GM21423 (cell line): ENCODE results near the gene OPCML.

Source experiments
- ATAC-seq: cut with Tn5 transposase; IDR thresholded peaks from one replicate; pipeline ENCODE4 v1.9.1; 2021; ENCODE audit warnings: mild to moderate bottlenecking, moderate library complexity; ENCODE audit not compliant: unreplicated experiment

The OPCML gene

DNA sequence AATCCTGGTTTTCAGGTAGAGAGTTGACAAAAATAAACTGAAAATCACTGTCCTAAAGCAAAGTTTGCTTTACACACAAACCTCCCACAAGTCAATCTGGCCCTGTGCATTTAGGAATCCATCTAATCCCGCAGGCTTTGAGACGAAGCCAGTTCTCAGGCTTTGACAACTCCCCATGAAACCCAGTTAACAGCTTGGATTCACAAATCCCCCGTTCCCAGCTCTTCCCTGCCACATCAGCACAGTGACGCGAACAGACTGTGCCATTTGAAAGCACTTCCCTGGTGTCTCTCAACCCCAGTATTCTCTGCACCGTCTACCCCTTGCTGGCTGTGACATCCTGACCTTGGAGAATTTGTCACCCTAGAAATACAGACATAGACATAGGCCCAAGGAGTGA lies 117.8 kb downstream of the OPCML start:
- no peak for ATAC-seq

DNA sequence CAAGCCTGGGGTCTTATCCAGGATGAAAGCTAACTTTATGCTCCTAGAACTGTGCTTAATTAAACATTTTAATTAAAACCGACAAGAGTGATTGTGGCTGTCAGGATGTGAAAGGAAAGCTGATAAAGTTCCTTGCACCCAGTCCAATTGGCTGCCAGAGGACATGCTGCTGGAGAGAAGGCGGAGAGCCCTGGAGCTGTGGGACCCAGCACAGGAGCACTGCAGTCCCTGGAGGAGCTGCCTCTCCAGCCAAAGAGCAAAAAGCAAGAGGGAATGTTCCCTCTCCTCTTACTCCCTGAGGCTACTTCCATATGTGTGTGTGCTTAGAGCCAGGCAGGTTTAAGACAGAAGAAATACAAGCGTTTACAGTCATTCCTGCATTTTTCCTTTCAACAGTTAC lies 118.6 kb downstream of the OPCML start:
- no peak for ATAC-seq

- no peak for ATAC-seq
Observed at GRCh38 chr11:133409799-133410198, 122.5 kb downstream of the OPCML start.

DNA sequence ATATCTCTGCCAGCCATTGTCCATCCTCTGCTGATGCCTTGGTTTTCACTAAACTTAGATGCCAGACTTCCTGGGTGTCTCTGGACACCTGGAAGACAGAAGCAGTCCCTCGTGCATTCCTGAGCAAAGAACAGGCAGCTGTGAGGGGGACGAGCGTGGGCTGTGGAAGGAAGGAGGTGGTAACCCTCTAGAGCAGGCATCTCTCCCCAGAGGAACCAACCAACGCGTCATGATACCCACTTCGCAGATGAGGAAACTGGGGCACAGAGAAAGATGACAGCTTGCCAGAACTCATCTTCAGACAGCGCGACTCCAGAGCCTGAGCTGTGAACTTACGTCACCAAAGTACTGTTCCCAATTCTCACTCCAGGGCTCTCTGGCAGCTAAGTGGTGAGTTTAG lies 123.4 kb downstream of the OPCML start:
- no peak for ATAC-seq

- ATAC-seq: no peak
Observed at GRCh38 chr11:133408402-133408801, 123.9 kb downstream of the OPCML start.

- ATAC-seq: no peak
Observed at GRCh38 chr11:133406489-133406888, 125.8 kb downstream of the OPCML start.

DNA sequence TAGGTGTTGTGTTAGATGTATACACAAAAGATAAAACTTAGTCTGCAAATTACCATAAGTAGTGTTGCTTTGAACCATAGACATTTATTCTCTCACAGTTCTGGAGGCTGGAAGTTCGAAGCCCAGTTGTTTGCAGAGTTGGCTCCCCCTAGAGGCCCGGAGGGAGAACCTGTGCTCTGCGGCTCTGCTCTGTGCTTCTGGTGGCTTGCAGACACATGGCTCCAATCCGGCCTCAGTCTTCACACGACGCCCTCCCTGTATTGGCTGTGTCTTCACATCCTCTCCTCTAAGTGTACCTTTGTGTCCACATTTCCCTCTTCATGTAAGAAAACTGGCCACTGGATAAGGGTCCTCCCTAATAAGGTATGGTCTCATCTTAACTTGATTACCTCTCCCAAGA lies 128.4 kb downstream of the OPCML start:
- ATAC-seq: no peak

GRCh38 chr11:133402551-133402950 lies 129.8 kb downstream of the OPCML start:
- ATAC-seq: no peak

DNA sequence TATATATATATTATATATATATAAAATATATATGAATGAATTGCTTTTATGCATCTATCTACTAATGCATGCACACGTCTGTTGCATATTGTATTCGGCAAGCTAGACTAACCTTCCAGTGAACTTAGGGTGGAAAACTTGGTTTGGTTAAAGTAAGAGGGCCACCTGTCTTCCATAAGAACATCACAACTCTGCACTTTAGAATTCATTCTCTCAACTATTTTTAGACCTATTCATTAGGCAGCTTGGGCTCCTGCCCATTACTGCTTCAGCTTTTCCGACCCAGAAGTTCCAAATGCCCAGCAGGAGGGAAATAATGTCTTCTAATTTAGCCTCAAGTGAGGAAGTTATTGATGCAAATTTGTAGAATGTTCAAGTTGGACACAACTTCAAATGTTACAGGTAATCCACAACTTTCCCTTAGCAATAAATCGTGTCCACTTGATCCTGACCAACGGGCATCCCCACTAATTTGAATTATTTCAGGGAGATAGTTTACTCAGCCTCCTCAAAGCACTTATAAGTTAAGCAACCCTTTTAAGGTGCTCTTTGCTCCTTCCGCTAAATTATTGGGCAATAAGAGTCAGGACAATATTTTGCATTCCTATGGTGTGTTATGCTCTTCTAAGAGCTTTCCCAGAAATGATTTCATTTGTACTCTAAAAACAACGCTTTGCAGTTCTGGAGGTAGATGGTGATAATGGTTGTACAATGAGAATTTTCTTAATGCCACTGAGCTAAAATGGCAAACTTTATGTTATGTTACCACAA lies 132.3 kb downstream of the OPCML start:
- ATAC-seq: no peak

GRCh38 chr11:133399294-133399693 lies 133.0 kb downstream of the OPCML start:
- ATAC-seq: no peak

DNA sequence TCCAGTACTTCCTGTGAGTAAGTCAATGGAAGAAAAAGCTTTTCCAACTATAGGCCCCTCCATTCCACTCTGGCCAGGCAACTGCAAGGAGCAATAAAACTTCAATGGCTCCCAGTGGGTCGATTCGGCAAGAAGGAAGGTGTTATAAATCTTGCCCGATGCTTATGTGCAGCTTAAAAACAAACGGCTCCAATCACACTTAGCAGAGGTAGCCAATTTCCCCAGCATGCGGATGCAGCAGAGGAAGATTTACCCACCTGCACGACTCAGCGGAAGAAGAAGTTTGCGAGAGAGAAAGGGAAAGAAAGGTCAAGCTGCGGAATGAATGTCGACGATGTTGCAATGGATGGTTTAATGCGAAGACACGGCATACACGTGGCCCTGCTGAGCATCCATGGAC lies 141.5 kb downstream of the OPCML start:
- ATAC-seq: no peak

DNA sequence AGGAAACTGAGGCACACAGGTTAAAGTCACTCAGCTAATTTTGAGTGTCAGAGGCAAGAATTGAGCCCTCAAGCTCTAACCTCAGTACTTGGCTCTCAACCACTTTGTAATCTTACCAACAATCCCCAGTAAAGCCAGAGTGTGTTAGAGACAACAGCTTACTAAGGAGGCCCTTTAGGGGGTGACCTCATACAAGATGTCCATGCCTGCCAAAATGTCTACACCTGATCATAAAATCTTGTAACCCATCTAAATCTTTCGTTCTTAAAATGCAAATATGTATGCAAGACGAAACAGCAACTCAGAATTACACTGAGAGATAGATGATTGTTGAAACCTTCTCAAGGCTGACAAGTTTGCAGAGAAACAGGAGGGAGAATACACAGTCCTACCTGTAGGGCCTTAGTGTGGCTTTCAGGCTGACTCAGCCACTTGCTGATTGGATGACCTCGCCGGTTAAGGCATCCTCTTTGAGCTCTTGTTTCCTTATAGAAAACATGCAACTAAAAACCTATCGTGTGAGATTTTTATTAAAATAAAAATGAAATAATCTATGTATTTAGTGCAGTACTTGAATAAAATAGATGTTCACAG lies 143.2 kb downstream of the OPCML start:
- ATAC-seq: no peak

- ATAC-seq: no peak
Observed at GRCh38 chr11:133388260-133388659, 144.0 kb downstream of the OPCML start.

GRCh38 chr11:133386852-133387251 lies 145.4 kb downstream of the OPCML start:
- no peak for ATAC-seq

GRCh38 chr11:133386262-133386661 lies 146.0 kb downstream of the OPCML start:
- ATAC-seq: no peak

DNA sequence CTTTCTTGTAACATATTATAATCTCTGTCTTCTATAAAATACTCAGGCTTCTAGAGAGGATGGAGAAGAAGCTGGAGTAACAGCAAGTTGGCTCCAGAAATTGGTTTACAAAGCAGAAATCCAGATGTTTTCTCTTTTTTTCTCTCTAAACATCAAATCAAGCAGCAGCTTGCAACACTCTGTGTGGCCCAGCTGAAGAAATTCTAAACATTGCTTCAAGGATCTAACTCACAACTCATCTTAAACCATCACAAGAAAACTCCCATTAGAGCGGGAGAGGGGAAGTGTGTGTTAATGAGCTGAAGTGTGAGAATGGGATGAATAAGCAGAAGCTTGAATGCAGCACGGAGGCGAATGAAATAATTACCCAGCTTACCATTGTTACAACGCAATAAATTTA lies 146.5 kb downstream of the OPCML start:
- no peak for ATAC-seq

GRCh38 chr11:133384731-133385130 lies 147.6 kb downstream of the OPCML start:
- ATAC-seq: no peak

DNA sequence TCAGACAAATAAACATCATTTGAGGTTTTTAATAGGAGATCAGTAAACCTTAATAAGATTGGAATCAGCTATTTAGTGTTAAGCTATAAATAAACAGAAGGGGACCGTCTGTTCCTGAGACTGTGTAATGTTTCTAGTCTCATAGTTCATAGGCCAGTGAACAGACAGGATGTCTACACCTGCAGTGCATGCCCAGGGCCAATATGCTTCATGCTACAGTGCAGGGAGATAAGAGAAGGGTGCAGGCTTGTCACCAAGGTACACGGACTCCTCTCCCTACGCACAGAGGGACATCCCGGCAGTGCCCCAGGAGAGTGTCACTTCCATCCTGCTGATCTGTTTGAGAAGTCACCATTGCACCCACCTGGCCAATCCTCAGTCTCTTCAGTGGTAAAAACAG lies 148.6 kb downstream of the OPCML start:
- ATAC-seq: no peak

GRCh38 chr11:133383201-133383600 lies 149.1 kb downstream of the OPCML start:
- no peak for ATAC-seq

DNA sequence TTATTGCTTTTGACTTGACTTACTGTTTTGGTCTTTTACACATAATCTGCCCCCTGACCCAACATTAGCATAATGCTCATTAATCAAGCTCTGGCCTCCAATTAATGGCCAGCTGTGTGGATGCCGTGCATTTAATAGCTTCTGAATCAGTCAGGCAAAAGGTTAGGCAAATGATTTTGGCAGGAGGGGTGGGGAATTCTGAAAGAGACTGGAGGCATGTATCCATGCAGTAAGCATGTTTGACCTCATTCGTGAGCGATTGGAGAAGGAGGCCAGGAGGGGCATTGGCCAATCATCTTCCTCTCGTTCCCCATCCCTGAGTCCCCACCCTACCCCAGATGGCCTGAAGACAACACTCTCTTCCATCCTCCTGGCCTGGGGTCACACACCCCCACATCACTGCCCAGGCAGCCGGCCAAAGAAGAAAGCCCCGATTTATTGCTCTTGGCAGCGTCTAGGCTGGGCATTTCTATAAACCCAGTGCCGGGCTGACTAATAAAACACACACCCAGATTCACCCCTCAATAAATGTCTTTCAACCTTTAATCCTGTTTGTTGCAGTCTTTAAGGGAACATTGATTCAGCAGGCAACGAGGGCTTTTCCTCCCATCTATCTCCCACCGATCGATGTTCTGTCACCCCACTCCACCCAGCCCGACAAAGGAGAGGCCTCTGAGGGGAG lies 150.0 kb downstream of the OPCML start:
- no peak for ATAC-seq

GRCh38 chr11:133381761-133382130 lies 150.6 kb downstream of the OPCML start:
- no peak for ATAC-seq

DNA sequence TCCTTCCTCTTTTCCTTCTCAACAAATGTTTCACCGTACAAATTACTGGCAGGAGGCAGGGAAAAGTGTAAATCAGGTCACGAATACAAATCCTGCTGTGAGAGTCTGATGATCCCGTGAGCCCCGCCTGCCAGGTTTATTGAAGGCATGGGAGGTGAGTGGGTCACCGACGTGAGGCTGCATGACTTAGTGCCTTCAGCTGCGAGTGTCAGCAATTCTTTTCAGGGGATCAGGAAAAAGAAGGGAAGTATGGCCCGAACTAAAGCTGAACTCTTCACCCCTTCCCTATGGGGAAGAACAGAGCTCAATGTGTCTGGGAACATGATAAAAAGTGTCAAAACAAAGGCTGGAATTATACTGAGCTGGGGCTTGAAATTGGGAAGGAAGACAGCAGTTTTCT lies 166.2 kb downstream of the OPCML start:
- ATAC-seq: no peak
